ENCODE data around the gene SEMA3C.

Gene SEMA3C

DNA sequence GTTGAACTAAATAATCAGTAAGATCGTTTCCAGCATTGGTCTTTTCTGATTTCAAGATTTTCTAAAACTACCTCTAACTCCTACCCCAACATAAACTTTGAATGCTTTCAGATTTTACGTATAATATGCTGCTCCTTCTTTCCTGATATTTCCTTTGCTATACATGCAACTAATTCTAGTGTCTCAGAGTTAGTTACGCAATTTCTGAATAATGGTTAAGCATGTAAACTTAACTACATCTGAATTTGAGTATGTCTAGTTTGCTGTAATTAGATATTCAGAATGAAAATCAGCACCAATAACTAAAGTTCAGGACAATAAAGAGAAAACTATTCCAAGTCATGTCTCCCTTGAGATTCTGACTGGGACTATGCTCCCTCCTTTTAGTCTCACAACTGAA is 71.0 kb downstream of the SEMA3C start:
- DNase-seq, result no peak

DNA sequence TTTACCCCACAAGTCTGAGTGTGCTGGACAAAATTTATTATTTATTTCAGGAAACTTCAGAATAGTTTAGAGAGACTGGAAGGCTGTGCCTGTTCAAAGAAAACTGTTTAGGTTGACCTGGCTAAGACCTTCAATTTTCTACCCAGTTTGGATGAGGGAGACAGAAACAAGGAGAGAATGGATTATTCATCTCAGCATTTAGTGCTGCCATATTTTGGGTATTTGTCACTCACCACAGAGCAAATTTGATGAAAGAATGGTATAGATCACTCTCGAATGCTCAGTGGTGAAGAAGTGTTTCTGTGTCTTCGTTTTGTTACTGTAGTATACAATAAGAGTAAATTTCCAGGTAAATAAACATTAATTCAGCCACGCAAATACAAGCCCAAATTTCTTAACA is 71.8 kb downstream of the SEMA3C start:
- no peak for DNase-seq

DNA sequence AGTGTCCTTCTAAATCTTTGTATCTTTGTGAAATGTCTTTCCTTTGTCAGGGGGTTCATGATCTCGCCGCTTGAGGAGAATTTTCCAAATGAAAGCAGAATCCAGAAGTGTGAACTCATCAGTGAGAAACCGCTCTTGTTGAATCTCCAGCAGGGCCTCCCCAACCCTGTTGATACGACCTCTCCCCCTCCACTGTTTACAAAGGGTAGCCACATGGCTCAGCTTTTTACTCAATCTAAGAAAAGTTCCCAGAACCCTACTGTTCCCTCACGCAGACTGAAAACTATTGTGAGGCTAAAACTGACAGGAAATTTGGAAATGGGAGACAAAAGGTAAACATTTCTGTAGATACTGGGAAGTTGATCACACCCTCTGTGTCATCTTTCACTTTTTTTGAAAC is 73.9 kb downstream of the SEMA3C start:
- DNase-seq, result no peak

DNA sequence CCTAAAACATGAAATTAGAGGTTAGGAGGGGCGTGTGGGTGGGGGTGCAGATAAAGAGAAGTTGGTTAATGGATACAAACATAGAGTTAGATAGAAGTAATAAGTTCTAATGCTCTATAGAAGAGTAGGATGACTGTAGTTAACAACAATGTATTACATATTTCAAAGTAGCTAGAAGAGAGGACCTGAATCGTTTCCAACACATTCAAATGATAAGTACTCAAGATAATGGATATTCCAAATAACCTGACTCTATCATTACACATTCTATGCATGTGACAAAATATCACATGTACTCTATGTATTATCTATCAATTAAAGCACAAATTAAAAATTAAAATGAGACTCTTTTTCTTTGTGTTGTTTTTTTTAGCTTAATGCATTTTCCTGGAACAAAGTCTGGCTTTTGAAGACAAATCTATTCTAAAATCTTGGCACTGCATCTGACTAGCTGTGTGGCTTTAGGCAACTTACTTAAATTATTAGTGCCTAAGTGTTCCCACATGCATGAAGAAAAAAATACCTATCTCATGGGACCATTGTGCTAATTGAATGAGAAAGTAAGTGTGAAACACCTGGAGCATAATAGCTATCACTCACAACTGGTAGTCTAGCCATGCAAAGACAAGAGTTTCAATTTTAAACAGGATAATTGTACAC is 75.7 kb downstream of the SEMA3C start:
- DNase-seq, result no peak

DNA sequence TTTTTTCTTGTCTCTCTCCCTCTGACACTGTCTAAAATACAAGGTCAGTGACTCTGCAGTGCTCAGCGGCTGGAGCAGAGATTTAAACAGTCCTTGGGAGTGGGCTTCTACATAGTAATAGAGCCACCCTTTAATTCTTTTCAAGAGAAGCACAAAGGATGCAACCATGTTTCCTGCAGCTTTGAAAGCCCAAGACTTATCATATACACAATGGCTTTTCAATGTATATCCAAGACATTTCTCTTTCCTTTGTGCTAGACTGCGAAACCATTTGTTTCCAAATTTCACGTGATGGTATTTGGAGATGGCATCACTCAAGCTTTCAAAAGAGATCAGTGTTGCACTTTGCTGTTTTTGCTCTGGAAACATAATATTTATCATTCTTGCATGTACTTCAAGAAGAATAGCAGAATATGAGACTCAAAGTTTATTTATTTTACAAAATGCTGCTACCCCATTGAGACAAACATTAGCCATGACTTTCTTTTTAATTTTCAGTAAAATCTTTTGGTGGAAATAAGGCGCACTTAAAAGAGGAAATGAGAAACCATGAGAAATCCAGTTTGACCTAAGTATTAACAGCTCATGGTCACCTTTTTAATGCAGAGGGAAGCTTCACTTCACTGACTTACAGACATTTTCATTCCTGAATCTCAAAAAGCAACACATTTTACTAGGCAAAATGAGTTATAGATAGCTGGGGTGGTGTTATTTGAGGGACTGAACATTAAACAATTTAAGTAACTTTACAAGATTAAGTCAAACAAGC is 76.6 kb downstream of the SEMA3C start:
- DNase-seq, result no peak

DNA sequence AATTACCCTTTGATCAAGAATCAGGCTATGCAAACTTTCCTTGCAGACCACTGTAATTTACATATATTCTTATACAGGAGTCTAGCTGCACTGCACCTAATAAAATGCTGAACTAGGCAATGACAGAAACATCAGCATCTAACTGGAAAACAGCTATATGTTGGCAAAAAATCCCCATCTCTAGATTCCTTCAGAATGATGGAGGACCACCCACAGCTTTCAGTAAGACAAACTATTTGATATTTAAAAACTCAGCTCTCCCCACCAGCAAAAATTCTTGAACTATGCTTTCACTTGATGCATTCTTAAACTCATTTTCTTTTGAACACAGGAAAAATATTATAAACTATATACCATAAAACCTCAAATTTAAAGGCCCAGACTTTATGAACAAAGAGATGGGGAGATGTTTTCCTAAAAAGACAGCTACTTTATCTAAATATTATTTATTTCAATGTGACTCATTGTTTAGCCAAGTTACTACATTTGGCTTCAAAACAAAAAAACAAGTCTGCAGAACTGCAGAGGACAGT is 77.4 kb downstream of the SEMA3C start:
- DNase-seq, result no peak

DNA sequence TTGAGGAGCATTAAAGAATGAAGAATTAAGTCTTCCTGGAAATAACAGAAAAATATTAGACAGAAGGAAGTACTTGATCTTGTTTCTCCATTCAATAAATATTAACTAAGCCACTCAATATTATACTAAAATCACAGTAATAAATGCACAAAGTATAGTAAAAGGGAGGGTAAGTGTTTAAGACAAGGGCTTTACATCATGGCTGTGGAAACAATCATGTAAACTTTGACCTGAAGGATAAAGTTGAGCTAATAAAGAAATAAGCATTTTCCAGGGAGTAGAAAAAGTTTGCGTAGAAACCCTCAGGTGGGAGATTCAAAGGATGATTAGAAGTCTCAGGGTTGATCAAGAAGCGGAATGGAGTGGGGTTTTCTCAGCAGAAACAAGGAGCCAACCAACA is 78.2 kb downstream of the SEMA3C start:
- DNase-seq, result no peak

DNA sequence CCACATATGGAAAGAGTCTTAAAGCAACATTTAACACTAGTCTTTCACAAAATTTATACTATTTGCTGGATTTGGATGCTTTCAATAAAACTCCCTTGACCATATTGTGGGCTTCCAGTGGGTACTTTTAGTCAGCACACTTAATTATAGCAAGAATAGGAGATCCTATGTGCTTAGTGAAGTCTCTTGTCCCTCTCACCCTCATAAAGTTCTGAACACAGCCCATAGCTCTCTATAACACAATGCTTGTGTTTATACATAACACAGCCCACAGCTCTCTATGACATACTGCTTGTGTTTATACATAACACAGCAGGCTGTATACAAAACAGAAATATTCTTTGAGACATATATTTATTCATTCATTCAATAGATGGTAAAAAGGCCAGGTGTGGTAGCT is 79.0 kb downstream of the SEMA3C start:
- DNase-seq, result no peak

DNA sequence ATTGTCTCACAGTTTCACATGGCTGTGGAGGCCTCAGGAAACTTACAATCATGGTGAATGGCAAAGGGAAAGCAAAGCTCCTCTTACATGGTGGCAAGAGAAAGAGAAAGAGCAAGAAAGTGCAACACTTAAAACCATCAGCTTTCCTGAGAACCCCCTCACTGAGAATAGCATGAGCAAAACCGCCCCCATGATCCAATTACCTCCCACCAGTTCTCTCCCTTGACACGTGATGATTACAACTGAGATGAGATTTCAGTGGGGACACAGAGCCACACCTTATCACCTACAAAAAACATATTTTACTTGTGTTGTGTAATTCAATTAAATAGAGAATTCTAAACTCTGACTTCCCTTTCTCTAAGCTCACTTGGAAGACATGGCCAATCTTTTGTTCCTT is 80.2 kb downstream of the SEMA3C start:
- DNase-seq, result no peak

DNA sequence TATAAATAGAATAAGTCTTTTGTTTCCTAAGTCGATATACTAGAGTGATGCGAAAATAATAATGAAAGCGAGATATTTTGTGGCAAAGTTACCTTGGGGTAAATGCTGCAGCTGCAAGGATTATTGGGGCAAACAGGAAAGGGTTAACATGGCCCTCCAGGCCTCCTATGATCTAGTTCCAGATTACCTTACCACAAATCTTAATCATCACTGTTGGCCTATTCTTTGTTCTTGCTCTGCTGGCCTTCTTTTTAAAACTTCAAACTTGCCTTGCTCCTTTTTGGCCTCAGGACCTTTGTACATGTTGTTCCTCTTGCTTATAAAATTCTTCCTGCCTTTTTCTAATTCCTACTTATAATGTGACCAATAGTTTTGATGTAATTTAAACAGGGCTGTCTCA is 81.5 kb downstream of the SEMA3C start:
- DNase-seq, result no peak

DNA sequence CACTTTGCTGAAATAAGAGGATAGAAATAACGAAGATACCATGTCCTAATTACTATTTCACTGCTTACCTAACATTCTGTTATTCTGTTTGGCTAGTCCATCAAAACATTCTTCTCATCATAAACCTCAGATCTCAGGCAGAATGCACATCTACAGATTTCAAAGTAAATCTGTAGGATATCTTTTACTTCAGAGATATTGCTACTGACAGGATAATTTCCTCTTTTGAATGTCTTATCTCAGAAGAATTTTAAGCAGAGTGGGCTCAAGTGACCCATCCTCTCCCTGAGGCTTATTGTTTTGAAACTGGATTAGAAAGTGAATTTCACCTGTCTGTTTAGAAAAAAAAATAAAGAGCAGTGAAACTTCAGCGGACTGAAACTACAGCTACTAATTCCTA is 83.6 kb downstream of the SEMA3C start:
- no peak for DNase-seq

DNA sequence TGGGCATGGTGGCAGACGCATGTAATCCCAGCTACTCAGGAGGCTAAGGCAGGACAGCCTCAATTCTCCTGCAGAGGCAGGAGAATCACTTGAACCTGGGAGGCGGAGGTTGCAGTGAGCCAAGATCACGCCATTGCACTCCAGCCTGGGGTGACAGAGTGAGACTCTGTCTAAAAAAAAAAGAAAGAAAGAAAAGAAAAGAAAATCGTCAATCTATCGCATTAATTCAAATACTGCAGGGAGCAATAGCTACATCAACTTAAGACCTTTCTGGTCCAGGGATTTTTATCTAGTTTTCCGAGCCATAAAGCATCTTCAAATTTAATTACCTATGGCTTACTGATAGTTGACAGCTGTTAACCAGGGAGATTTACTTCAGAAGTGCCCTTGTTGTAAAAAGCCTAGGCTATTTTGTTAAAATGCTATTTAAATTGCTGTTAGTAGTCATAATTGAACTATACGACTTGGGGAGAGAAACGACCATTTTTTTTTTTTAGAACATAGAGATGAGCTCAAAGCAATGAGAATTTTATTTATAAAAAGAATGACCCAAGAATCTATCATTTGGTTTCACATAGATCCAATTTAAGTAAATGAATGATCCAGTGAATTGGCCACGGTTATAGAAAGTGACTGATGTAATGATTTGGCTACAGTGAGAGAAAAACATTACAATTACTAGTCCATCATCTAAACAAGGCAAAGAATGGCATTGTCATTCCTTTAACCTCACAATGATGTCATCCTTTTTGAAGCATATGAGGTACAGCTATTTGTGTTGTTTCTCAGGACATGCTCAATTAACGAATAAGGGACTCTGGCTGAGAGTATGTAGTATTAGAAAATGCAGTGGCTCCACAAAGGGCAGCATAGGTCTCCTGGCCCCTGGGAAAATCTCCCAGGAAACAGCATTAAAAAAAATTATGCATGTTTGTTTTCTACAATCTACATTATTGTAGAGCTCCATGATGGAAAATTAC is 85.3 kb downstream of the SEMA3C start:
- no peak for DNase-seq

DNA sequence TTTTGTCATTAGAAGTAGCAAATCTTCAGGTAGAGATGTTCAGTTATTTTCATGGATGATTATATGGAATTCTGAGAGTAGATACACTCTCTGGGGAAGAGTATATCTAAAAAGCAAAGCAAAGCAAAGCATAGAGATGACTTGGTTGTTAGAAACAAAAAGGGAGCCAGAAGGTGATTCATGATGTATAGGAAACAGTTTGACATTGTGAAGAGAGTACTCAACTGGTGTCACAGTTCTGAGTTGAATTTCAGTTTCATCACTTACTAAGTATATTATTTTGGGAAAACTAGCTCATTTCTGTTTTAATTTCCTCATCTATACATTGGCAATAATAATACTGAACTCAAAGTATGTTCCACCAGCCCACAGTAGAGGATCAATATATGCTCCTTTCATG is 86.8 kb downstream of the SEMA3C start:
- DNase-seq, result no peak

DNA sequence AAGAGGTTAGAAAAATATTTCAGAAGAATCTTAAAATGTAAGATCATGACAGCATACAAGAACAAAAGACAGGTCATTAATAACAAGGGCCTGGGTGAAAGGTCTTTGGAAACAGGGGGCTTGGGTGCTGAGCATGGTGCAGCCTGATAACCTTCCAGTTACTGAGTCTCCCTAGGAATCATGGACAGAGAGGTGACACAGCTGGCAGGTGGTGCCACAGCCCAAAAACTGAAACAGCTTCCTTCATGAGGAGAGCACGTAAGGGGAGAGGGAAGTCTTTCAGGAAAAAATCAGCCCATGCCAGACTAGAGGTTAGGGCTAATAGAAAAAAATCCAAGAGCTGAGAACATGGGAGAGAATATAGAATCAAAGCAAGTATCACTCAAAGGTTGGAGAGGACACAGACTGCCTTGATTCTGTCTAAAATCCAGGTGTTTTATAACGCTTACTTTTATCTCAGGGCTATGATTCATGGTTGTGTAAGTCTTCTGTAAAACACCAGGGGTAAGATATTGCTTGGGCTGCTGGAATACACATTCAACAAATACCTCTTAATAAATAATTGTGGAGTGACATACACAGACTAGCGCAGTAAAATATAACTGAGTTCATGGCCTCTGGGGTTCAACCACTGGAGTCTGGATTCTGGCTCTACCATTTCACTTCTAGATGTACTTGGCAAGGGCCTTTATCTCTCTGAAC is 88.1 kb downstream of the SEMA3C start:
- no peak for DNase-seq

DNA sequence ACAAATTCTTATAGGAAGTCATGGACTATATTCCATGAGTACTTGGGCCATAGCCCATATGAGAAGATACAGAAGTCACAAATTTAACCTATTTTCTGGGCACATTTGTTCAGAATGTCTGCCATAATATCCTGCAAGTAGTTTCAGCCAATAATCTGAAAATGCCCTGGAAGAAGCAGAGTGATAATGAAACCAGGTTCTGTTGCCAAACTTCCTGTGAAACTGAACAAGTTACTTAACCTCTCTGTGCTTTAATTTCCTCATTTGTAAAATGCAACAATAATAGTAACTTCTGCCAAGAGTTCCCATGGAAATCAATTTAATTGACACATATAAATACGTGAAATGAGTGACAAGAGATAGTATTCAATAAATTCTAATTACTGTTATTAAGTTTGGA is 88.8 kb downstream of the SEMA3C start:
- no peak for DNase-seq

DNA sequence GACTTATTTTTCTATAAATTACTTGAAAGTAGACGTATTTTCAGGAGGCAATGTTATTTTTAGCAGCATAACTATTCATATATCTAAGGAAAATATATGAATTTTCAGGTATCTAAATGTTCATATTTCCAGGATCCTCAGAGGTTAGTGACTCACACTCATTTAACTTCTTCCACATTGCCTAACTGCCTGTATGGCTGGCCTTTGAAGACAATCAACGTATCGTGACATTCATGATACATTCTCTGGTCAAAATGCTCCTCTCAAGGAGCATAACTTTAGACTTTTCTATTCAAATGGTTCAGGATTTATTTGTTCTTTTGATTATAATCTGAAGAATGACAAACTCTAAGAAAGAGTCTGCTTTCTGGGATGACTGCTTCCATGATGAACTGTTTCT is 89.3 kb downstream of the SEMA3C start:
- DNase-seq, result no peak

DNA sequence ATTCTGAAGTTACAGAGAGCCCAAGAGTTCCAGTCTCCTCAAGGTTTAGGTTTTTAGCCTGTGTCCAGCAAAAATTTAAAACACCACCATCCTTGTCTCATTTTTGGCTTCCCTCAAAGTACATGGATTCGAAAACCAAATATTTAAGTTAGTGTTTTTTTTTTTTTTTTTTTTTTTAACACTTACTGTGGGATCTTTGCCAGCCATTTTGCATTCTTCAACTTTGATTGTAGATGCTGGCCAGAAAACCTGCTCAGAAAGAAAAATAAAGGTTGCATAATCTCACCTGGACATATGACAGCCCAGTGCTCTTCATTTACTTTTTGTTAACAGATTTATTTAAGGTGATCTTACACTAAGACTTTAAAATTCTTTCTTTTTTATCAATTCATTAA is 91.6 kb downstream of the SEMA3C start:
- DNase-seq, result no peak

DNA sequence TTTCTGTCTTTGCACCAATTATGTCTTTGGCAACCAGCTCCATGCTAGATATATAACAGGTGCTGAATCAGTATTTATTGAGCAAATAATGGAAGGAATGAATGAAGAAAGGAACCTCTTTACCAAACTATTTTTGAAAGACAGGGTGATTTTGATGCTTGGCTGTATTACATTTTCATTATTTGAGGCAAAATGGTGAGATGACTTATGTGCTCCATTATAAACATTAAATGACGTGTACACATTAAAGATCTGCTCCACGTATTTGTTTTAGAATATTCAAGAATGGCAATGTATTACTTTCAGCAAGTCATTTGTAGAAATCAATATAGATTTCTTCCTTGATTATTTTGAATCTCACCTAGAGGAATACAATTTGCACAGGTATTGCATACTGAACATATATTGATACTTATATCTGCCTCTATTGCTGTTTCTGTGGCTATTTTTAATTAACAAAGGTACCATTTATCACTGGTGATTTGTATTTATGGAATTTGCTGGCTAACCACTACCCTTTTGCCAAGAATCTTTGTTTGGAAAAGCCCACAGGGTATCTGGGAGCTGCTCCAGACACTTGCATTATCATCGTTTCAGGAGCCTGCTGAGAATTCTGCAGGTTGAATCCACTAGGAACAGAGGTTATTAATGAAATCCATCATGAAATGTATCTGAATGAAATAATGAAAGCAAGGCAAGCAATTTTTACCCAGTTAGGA is 92.2 kb downstream of the SEMA3C start:
- no peak for DNase-seq

DNA sequence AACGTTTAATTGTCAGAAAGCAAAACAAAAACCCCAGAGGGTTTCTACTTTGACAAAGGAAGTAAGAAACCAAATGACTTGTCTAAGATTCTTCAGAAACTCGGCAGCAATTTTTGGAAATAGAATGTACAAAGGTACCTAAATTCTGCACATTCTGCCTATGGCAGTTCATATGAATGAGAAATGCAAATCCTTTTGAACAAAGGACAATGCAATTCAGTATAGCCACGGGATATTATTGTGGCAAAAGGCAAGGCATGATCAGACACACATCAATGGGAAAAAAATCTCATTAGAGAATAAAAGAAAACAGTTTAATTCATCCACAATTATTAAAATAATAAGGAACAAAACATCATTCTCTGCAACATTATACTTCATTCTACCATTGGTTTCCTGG is 93.4 kb downstream of the SEMA3C start:
- DNase-seq, result no peak

DNA sequence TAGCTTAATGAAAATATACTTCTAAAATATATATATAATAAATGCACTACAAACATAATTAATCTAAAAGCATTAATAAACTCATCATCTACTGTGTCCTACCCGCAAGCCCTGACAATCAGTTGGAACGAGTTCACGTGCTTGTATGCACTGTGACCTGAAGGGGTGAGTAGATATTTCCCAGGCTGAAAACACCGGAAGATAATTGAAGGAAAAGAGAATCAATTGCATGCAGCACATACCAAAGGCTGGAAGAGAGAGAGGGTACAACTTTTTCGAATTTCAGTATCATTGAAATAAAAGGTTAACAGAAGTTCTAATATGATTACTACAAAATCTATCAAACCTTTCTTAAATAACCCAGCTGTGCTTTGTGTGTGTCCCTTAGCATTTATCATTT is 94.6 kb downstream of the SEMA3C start:
- DNase-seq, result no peak

DNA sequence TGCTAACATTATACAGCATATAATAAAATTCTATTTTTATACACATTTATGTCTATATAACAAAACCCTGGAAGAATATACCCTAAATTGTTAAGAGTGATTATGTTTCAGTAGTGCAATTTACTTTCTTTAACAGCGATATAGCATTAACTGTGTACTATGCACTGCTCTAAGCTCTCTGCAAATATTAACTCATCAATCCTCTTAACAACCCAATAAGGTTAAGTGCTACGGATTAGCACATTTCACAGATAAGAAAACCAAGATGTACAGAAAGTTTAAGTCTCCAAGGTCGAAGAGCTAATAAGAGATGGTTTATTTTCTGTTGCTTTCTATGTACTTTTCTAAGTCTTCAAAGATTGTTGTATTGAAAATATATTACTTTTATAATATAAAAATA is 95.8 kb downstream of the SEMA3C start:
- DNase-seq, result no peak

DNA sequence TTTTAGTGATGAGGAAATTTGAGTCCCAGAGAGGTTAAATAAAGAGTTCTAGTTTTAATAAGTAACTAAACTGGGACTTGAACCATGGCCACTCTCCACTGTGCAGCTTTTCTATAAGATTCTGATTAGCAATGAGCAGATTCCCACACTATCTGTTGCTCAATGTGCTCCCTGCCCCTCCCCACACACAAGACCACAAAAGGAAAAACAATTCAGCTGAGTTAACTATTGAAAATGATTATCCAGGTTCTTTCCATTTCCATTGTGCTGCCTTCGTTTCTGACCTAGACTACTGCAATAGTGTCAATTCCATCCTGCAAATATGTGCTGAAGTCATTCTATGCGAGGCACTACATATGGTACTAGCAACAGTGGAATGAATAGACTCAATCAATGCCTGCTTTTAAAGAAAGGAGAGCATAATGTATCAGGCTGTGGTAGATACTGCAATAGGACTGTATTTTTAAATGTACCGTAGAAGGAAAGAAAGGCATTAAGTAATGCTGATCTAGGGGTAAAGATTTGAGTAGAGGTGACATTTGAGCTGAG is 97.0 kb downstream of the SEMA3C start:
- no peak for DNase-seq
